H1 (cell line): ENCODE measurements around the gene PBX1. TPM values are rescaled to one million over a fixed set of nuclear protein-coding genes. Genes with fewer than 3 reads are reported as not detected.

Experiments
- BCL11A ChIP-seq, 2 experiments: IDR thresholded peaks; one replicate each; pipeline ENCODE4 v1.6.1; 2011; ENCODE audit warnings: low read depth in 2 of 2, low read length in 2 of 2, mild to moderate bottlenecking in 2 of 2
- CEBPB ChIP-seq: IDR thresholded peaks from 2 replicates; pipeline ENCODE4 v1.6.1; 2012; ENCODE audit warnings: low read depth, low read length
- CREB1 ChIP-seq: IDR thresholded peaks from 2 replicates; pipeline ENCODE4 v1.6.1; 2012; ENCODE audit warnings: inconsistent platforms
- EGR1 ChIP-seq: IDR thresholded peaks from 2 replicates; pipeline ENCODE4 v1.6.1; 2011; ENCODE audit warnings: low read depth, low read length, borderline replicate concordance
- PHF8 ChIP-seq: fragments of 200-600 bp; sonication (generic); conservative IDR thresholded peaks from 2 replicates; pipeline ENCODE4 v1.7.1; 2012; ENCODE audit warnings: low read depth, mild to moderate bottlenecking, inconsistent platforms, low read length, moderate library complexity
- SP1 ChIP-seq: IDR thresholded peaks from 2 replicates; pipeline ENCODE4 v1.6.1; 2011; ENCODE audit warnings: low read depth, low read length
- SP2 ChIP-seq: IDR thresholded peaks from 2 replicates; pipeline ENCODE4 v1.6.1; 2012; ENCODE audit warnings: mild to moderate bottlenecking, low read length, inconsistent platforms
- TBP ChIP-seq: IDR thresholded peaks from 2 replicates; pipeline ENCODE4 v1.6.1; 2011; ENCODE audit warnings: low read depth, low read length, improper control_type of control experiment
- polyA plus RNA-seq, 7 experiments: library from polyadenylated mRNA; depleted of rRNA in 3 of 7; stranded (reverse) in 5 of 7; unstranded in 2 of 7; fragments of >200 nt in 5 of 7; fragments of 200-250 nt in 2 of 7; gene quantifications; 1 replicate in 5 of 7; 2 replicates in 1 of 7; 4 replicates in 1 of 7; pipeline versions ENCODE4 v1.2.1 to v1.2.3, GENCODE V29; 2011 to 2013; ENCODE audit warnings: missing spikeins in 2 of 7, mixed read lengths in 2 of 7
- total RNA-seq: library from RNA; stranded (reverse); fragmentation: NEBNext Ultra II Directional; extraction: Animal tissue kit (Norgen Biotek cat#: 25700); gene quantifications from 2 replicates; pipeline ENCODE4 v1.2.1, GENCODE V29; 2021
- TF ChIP-seq, protein P1 (sequence below): IDR thresholded peaks from 2 replicates; pipeline ENCODE4 v1.6.1; 2011; ENCODE audit warnings: low read depth, mild to moderate bottlenecking, low read length; ENCODE audit not compliant: insufficient read depth

PBX1 gene
- total and polyA plus RNA-seq, 2 of the 8 experiments (the other 6 are each of a cell fraction or from before 2014, with no cell fraction given), result 87.4 to 124 TPM

DNA sequence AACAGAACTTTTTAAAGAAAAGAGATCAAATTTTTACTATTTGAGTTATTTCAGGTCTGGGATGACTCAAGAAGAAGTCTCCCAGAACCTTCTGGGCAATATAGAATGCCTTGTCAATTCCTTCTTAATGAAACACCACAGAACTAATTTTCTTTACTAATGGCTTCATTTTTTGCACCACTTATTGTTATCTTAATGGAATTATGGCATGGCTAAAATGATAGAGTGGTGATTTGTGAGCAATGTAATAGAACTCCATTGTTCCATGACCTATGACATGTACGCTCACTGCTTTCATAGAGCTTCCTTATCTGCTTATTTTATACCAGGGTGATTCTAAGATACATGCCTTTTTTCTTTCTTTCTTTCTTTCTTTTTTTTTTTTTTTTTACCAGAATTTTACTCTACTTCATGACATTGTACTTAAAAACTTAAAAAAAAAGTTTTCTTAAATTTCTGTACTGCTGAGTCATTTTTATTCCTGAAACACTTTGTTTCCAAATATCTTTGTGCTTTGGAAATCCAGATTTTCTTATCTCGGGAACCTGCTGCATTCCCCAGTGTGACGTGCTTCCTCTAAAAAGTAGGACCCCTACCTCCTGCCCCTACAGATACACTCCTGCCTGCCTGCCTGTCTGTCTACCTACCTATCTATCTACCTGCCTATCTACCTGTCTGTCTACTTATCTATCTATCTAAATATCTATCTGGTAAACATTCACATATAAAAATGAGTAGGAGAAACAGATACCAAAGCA, 284.9 kb downstream of the PBX1 start (continued):
- TF ChIP-seq SP2 (no peak), BCL11A (IDR thresholded peaks at IDR 0.05; ENCODE audit: low read depth in 2 of 2, low read length in 2 of 2) (no peak), CEBPB (no peak), EGR1 (no peak), SP1 (no peak), CREB1 (no peak), TBP (no peak), PHF8 (no peak)
- TF ChIP-seq, protein P1, sequence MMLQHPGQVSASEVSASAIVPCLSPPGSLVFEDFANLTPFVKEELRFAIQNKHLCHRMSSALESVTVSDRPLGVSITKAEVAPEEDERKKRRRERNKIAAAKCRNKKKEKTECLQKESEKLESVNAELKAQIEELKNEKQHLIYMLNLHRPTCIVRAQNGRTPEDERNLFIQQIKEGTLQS, result no peak
- TF ChIP-seq, all 59 proteins: peak for 0
